MM.1S (cell line): Measurements from ENCODE around the gene MTSS2.

Experiments used
- DNase-seq: peaks from one replicate; pipeline ENCODE4 v3.0.0-alpha.2; 2015
- H2AFZ ChIP-seq: fragments of 300-600 bp; sonication (generic); 2 replicates; pipeline ENCODE4 v1.6.0; 2016; ENCODE audit warnings: antibody characterized with exemption, low read length
- H3F3A ChIP-seq: fragments of 300-600 bp; sonication (generic); 2 replicates; pipeline ENCODE4 v1.6.1; 2016; ENCODE audit warnings: mild to moderate bottlenecking, antibody characterized with exemption, low read length, moderate library complexity, mixed read lengths; ENCODE audit not compliant: insufficient read depth
- H3K27ac ChIP-seq: fragments of 300-600 bp; sonication (generic); 2 replicates; pipeline ENCODE4 v1.5.1; 2016; ENCODE audit warnings: mild to moderate bottlenecking, low read length
- H3K27me3 ChIP-seq: fragments of 300-600 bp; sonication (generic); replicated peaks from 2 replicates; pipeline ENCODE4 v1.6.0; 2016; ENCODE audit warnings: low read length; ENCODE audit not compliant: insufficient read depth
- H3K36me3 ChIP-seq: fragments of 300-600 bp; sonication (generic); replicated peaks from 2 replicates; pipeline ENCODE4 v1.6.1; 2016; ENCODE audit warnings: mild to moderate bottlenecking, low read length, mixed read lengths; ENCODE audit not compliant: insufficient read depth
- H3K4me1 ChIP-seq: fragments of 300-600 bp; sonication (generic); 2 replicates; pipeline ENCODE4 v1.6.1; 2016; ENCODE audit warnings: low read length, mixed read lengths
- H3K4me2 ChIP-seq: fragments of 300-600 bp; sonication (generic); 2 replicates; pipeline ENCODE4 v1.6.0; 2016; ENCODE audit warnings: low read depth, low read length
- H3K4me3 ChIP-seq: fragments of 300-600 bp; sonication (generic); 2 replicates; pipeline ENCODE4 v1.5.1; 2016; ENCODE audit warnings: low read length, mixed read lengths
- H3K79me2 ChIP-seq: fragments of 300-600 bp; sonication (generic); 2 replicates; pipeline ENCODE4 v1.6.1; 2016; ENCODE audit warnings: mixed run types, low read length, mixed read lengths
- H3K9ac ChIP-seq: fragments of 300-600 bp; sonication (generic); 2 replicates; pipeline ENCODE4 v1.6.1; 2016; ENCODE audit warnings: low read length, mixed read lengths
- H3K9me2 ChIP-seq: fragments of 300-600 bp; sonication (generic); replicated peaks from 2 replicates; pipeline ENCODE4 v1.6.1; 2016; ENCODE audit warnings: mild to moderate bottlenecking, low read length, mixed read lengths; ENCODE audit not compliant: insufficient read depth
- H3K9me3 ChIP-seq: fragments of 300-600 bp; sonication (generic); replicated peaks from 2 replicates; pipeline ENCODE4 v1.6.1; 2016; ENCODE audit warnings: mild to moderate bottlenecking, low read length, mixed read lengths; ENCODE audit not compliant: insufficient read depth
- H4K20me1 ChIP-seq: fragments of 300-600 bp; sonication (generic); 2 replicates; pipeline ENCODE4 v1.6.1; 2016; ENCODE audit warnings: mild to moderate bottlenecking, low read length, moderate library complexity, mixed read lengths; ENCODE audit not compliant: insufficient read depth
- EZH2 ChIP-seq: fragments of 300-600 bp; sonication (generic); optimal IDR thresholded peaks from 2 replicates; pipeline ENCODE3; 2017; ENCODE audit warnings: low read depth, mild to moderate bottlenecking, antibody characterized with exemption, low read length, mixed read lengths
- EZH2phosphoT487 ChIP-seq: fragments of 300-600 bp; sonication (generic); IDR thresholded peaks from 2 replicates; pipeline ENCODE4 v1.6.1; 2018; ENCODE audit warnings: antibody characterized with exemption, low read length
- TF ChIP-seq, protein P1 (sequence below): fragments of 300-600 bp; sonication (generic); IDR thresholded peaks from 2 replicates; pipeline ENCODE4 v1.5.1; 2016; ENCODE audit warnings: antibody characterized with exemption, low read length, mixed read lengths

Gene MTSS2

DNA sequence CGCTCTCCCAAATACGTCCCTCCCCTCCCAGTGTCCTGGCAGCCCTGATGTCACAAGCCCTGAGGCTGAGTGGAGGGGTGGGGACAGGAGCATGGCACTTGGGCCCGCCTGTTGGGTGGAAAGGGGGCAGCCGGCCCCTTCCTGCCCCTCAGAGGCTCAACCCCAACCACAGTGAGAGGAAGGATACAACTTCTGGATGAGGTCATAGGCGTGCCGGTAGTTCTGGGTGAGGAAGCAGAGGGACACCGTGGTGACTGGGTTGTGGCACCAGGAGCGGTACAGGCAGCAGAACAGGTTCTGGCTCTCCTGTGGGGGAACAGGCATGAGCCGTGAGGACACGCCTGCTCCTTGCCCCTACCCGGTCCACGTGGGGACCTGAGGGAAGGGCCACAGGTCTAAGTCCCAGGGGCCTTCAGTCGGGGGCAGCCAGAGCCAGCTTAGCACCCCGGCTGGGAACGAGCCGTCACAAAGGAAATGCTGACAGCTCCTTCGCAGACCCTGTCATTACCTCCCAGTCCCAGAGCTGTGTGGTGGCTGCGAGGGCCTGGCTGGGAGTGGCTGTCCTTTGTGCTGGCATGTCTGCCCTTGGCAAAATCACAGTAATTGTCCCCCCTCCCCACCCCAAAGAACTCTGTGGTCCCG lies 11.2 kb upstream of the MTSS2 start:
- Histone ChIP-seq H3K79me2 (no peaks in the 10 kb centered on the region), H3K9me2 (no peaks in the 10 kb centered on the region), H3K27ac (no peak overlapping the region), H3F3A (no peaks in the 10 kb centered on the region), H3K4me2 (no peak overlapping the region), H3K9ac (no peak overlapping the region), H3K27me3 (no peaks in the 10 kb centered on the region), H3K9me3 (no peaks in the 10 kb centered on the region), H3K4me1 (no peaks in the 10 kb centered on the region), H3K36me3 (no peaks in the 10 kb centered on the region), H3K4me3 (no peak overlapping the region), H2AFZ (no peak overlapping the region), H4K20me1 (no peaks in the 10 kb centered on the region)
- DNase-seq: no peak
- TF ChIP-seq, protein P1, sequence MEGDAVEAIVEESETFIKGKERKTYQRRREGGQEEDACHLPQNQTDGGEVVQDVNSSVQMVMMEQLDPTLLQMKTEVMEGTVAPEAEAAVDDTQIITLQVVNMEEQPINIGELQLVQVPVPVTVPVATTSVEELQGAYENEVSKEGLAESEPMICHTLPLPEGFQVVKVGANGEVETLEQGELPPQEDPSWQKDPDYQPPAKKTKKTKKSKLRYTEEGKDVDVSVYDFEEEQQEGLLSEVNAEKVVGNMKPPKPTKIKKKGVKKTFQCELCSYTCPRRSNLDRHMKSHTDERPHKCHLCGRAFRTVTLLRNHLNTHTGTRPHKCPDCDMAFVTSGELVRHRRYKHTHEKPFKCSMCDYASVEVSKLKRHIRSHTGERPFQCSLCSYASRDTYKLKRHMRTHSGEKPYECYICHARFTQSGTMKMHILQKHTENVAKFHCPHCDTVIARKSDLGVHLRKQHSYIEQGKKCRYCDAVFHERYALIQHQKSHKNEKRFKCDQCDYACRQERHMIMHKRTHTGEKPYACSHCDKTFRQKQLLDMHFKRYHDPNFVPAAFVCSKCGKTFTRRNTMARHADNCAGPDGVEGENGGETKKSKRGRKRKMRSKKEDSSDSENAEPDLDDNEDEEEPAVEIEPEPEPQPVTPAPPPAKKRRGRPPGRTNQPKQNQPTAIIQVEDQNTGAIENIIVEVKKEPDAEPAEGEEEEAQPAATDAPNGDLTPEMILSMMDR: no peak
- TF ChIP-seq EZH2 (no peak), EZH2phosphoT487 (no peak)

DNA sequence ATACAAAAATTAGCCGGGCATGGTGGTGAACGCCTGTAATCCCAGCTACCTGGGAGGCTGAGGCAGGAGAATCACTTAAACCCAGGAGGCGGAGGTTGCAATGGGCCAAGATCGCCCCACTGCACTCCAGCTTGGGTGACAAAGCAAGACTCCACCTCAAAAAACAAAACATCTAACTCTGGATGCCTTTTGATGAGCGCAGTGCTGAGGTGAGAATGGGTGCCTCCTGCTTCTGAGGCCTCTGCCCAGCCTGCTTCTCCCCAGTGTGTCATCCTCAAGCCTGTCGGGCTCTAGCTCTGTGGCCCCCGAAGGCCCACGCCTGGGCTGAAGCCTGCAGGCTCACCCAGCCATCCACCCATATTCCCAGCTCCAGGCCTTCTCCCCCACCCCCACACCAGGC lies 10.5 kb upstream of the MTSS2 start:
- no peaks in the 10 kb centered on the region for H3K79me2 ChIP-seq
- H3K27ac ChIP-seq: no peak overlapping the region
- no peak overlapping the region for H3K9ac ChIP-seq
- H3K36me3 ChIP-seq: no peaks in the 10 kb centered on the region
- H3K4me2 ChIP-seq: no peak overlapping the region
- H3K9me3 ChIP-seq: no peaks in the 10 kb centered on the region
- H3F3A ChIP-seq: no peaks in the 10 kb centered on the region
- no peaks in the 10 kb centered on the region for H3K9me2 ChIP-seq
- no peak overlapping the region for H2AFZ ChIP-seq
- TF ChIP-seq EZH2phosphoT487 (no peak), EZH2 (no peak)
- TF ChIP-seq, protein P1: no peak
- no peaks in the 10 kb centered on the region for H3K27me3 ChIP-seq
- no peak overlapping the region for H3K4me3 ChIP-seq
- no peak for DNase-seq
- no peaks in the 10 kb centered on the region for H4K20me1 ChIP-seq
- no peaks in the 10 kb centered on the region for H3K4me1 ChIP-seq

DNA sequence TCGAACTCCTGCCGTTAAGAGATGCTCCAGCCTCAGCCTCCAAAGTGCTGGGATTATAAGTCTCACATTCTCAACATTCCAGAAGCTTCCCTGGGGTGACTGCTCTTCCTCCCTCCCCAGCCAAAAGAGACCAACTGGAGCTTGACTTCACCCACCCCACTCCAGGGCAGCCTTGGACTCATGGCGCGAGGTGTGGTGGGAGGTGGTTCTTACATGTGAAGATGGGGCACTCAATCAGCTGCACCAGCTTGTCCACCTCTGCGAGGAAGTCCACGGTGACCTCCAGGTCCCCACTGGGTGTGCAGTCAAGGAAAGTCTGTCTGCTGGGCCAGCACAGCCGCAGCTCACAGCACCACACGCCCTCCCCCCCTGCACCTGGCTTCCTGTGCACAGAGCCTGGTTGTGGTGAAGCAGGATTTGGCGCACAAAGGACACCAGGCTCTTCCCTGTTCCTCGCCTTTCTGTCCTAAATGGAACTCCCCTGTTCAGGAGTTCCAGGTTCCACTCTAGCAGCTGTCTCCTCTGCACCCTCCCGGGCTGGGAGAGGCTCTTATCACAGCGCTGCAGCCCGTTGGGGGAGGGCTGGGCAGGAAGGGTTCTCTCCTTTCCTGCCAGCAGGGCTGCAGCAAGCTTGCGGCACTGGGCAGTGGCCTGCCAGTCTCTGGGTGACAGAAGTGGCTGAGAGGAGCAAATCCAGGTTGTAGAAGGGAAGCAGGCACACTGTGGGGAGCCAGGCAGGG lies 9.6 kb upstream of the MTSS2 start:
- Histone ChIP-seq H3K79me2 (no peaks in the 10 kb centered on the region), H3K36me3 (no peaks in the 10 kb centered on the region), H2AFZ (no peak overlapping the region), H4K20me1 (no peaks in the 10 kb centered on the region), H3K27ac (no peak overlapping the region), H3K9ac (no peak overlapping the region), H3F3A (no peaks in the 10 kb centered on the region), H3K9me2 (no peaks in the 10 kb centered on the region), H3K9me3 (no peaks in the 10 kb centered on the region), H3K4me2 (no peak overlapping the region), H3K4me3 (no peak overlapping the region), H3K4me1 (no peaks in the 10 kb centered on the region), H3K27me3 (no peaks in the 10 kb centered on the region)
- no peak for DNase-seq
- TF ChIP-seq EZH2phosphoT487: no peak
- TF ChIP-seq EZH2: no peak
- TF ChIP-seq, protein P1: no peak
